Hepatic stellate cell (primary cell): Measurements from ENCODE around the gene GRID2.
A peak's percentile ranks its signal among the peaks of the same experiment; 100 is the strongest.
"Not testable (repeated sequence)": the region's sequence is repeated elsewhere in the genome, so short reads cannot be mapped to it uniquely, and the experiment has no call there.

Experiments used
- DNase-seq: peaks from one replicate; pipeline ENCODE4 v3.0.0; 2011; ENCODE audit warnings: low spot score

Gene GRID2

DNA sequence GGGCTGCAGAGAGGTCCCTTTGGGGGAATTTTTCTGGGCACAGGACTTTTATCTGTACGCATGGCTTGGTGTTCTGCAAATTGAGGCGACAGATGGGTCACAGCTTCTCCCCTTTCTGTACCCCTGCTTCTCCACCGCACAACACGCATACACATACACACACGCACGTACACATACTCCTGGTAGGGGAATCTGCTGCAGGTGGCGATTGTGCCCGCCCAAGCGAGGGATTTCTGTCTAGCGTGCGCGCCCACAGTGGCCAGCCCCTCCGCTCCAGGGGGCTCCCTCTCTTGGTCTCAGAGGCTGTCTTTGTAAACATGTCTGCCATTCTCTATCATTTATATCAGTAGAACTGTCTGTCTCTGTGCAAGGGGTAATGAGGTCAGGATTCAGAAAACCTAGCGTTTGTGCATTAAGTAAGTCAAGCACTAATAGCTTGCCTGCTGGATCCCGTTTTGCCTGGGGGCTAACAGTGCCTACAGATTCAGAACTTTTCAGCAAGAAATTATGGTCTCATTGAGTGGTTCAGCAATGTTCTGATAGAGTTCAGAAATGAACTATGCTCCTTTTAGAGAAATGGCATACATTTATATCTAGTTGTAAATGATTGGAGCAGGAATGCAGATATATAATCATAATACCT lies 2.2 kb downstream of the GRID2 start:
- peak; percentile 5 for DNase-seq

DNA sequence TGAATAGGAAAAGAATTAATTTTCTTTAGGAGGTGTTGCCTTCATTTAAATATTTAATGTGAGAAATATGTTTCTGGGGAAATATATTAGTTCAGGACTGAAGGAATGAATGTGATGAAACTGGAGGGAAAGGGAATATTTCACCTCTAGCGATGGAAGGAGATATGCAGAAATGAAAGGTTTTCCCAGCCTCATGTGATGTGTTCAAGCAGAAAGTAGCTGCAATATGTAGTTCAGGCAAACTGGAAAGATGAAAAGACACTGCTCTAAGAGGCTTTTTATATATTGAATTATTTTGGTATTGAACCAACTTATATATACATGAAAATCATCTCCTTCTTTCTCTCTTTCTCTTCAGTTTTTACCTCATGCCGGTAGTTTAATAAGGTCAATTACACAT lies 3.4 kb downstream of the GRID2 start:
- no peak for DNase-seq

DNA sequence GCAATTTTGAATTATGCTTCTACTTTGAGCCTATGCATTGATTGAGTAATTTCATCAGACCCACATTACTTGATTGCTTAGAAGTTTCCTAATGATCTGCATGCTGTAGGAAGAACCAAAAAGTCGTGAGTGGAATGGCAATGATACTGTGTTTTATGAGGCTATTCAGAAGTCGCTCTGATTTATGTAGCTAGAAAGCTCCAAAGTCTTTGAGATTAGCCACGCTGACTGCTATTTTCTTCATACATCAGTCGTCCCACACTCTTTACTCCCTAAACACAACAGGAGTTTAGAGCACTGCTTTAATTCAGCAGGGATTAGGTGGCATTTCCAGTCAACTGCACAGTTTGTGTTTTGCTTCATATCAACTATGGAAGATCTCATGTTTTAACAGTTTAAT lies 4.1 kb downstream of the GRID2 start:
- no peak for DNase-seq

DNA sequence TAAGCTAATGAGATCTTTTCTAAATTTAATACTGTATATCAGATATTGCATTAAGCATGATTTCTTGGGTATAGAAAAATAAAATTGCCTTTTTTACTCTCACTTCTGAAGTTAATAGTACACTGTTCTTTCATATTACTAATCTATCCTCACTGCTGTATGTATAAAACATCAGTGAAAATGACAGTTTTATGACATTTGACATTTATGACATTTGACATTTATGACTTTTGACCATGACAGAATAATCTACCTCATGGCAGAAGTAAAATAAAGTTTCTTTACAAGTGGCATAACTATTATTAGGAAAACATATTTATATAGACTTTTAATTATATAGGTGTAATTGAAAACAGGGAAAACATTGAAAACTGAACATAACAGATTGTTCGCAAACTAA lies 13.3 kb downstream of the GRID2 start:
- no peak for DNase-seq

DNA sequence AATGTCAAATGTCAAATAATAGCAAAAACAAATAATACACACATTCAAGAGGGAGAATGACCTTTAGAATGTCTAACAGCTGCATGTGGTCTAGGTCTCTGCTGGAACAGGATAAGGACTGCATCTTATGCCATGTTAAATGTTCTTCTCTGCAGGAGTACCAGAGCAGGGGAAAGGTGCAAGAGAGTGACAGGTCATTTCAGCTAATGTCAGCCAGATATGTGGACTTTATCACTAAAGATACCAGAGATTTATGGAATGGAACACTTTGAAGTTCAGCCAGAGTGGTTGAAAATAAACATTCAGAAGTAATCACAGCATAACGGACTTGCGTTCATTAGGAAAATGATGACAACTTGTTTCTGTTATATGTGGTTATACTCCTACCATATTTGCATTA lies 24.3 kb downstream of the GRID2 start:
- no peak for DNase-seq

DNA sequence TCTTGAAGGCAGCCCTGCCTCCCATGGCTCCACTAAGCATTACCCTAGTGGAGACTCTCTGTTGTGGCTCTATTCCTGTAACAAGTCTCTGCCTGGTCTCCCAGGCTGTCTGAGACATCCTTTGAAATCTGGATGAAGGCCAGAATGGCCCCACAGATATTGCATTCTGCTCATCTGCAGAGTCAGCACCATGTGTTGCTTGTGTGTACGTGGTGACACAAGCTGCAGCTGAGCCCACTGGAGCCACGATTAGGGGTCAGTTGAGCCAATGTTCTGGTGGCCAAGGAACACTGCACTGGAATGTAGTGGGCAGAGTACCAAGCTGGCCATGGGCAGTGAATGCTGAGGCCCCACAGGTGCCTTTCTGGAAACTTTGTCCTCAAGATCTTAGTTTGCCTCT lies 29.2 kb downstream of the GRID2 start:
- DNase-seq: no peak

DNA sequence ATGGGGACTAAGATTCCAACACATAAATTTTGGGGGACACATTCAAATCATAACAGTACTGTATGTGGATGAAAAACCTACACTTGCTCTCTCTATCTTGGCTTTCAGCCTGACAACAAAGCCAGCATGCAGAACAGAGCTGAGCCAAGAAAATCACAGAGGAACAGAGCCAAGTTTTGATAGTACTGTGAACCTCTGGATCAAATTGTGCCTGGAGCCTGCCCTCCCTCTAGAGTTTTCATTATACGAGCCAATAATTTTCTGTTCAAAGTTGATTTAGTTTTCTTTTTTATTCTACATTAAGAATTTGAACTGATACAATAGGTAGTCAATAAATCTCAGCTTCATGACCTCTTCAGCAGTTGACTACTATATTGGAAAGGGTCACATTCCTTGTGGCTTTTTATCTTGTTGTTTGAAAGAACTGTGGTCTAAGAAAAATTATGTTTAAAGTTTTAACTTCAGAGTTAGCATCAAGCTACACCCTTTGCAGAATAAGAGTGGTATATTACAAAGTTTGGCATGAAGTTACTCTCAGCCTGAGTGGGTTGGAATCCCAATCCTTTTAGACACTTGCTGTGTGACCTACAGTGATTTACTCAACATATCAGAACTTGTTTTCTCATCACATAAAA lies 31.1 kb downstream of the GRID2 start:
- no peak for DNase-seq

DNA sequence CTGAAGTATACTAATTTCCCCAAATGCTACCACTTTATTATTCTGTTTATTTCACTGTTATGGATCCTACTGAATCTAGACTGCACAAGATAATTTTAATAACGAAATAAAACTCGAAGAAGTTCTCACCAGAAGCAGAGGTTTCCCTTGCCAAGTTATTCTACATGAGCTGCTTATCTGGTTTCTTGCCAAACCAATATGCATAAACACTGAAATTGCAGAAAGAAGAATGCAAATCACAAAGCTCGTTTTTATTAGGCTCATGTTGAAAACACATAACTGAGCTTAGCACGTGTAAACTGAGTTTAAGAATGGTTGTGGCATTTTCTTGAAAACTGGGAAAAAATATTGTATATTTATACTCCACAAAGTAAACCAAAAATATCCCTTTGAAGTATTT lies 35.9 kb downstream of the GRID2 start:
- DNase-seq: no peak

DNA sequence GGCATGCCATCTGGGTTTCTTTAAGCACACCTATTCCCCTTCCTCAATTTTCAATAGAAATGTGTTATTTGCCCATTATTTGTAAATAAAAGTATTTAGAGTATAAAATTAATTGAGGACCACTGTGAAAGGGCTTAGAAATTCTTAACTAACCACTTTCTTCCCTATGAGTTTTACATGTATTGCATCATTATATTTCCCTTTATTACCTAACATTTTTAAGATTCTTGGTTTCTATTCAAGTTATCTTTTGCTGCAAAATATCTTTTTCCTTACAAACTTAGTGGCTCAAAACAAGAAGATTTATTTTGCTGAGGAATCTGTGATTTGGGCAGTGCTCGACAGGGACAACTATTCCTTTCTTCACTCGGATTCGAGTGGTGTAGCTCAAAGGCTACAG lies 40.5 kb downstream of the GRID2 start:
- no peak for DNase-seq

DNA sequence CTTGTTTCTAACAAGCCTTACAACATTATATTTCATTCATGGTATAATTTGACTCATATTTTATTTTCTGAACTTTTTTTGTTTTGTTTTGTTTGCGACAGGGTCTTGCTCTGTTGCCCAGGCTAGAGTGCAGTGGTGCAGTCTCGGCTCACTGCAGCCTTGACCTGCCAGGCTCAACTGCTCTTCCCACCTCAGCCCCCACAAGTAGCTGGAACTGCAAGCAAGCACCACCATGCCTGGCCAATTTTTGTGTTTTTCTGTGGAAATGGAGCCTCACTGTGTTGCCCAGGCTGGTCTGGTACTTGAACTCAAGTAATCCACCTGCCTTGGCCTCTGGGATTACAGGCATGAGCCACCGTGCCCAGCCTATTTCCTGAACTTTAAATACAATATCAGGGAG lies 42.5 kb downstream of the GRID2 start:
- no peak for DNase-seq

DNA sequence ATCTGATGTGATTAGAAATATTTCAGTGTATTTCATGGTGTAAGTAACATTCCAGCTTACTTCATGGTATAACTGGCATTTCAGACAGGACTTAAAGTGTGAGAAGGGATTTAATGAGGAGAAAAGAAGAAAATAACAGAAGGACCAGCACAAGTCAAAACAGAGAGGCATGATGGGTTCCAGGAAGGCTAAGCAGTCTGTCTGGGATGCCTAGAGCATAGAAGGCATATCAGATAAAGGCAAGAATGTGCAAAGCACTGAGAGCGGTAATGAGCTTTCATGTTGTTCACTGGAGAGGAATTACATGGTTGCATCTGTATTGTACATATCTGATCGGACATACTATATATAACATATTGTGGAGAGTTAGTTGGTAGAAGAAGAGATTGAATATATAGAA lies 54.2 kb downstream of the GRID2 start:
- no peak for DNase-seq

DNA sequence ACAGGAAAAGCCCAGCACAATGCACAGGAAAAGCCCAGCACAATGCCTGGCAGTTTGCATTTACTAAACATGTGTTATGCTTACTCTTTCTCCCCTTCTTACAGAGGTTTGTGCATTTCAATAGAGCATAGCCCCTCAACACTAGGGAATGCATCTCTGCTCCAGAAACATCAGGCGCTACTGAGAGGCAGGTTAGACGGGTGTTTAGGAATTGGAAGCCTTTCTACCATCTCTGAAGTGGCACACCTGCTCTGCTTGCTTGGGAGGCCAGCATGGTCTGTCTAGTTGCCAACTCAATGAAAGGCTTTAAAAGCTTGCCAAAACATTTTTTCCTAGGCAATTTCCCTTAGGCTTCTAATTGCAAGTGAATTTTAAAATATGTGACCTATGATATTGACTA lies 55.7 kb downstream of the GRID2 start:
- no peak for DNase-seq

DNA sequence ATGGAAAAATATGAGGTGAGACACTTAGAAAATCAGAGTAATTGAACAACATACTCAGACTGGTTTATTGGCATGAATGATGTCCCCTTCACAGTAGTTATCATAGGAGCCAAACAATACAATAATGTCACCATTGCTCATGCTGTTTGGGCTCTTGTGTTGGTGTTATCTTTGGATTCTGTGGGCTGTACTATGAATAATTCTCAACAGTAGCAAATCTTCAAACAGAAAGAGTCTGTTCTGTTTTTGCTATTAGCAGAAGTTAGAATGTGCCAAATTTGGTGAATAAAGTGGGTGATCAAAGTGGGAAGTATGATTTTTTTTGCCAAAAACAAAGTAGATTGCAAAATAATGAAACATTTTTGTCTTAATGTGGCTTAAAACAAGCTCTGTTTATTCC lies 58.3 kb downstream of the GRID2 start:
- DNase-seq: no peak

DNA sequence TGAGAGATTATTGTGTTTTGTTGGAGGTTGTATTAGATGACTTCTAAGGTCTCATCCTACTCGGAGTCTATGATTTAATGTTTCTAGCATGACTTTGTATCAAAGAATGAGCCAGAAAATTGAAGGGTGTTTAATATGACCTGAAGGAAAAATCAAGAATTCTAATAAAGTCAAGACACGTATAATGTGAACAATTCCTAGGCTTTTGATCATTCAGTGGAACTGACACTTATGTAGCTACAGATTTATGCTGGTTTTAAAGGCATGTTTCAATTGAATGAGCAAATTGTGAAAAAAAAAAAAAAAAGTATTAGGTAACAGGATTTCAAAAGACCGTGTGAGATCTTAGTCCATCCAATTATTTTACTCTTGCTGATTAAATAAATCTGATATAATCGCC lies 64.9 kb downstream of the GRID2 start:
- no peak for DNase-seq

DNA sequence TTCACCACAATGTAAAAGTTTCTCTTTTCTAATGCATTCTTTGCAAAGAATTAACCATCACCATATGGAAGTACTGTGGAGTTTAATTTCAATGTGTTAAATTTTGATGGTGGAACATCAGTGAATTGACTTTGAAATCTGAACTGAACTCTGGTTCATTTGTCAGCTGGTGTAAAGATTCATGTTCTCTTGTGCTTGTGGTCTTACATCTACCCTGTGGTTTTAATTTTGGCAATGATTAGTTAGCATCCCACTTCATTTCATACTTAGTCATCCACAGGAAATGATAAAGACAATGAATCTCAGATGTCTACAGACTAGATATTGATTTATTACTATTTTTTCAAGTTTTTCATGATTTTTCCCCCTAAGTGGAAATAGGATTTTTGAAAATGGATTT lies 77.8 kb downstream of the GRID2 start:
- no peak for DNase-seq

DNA sequence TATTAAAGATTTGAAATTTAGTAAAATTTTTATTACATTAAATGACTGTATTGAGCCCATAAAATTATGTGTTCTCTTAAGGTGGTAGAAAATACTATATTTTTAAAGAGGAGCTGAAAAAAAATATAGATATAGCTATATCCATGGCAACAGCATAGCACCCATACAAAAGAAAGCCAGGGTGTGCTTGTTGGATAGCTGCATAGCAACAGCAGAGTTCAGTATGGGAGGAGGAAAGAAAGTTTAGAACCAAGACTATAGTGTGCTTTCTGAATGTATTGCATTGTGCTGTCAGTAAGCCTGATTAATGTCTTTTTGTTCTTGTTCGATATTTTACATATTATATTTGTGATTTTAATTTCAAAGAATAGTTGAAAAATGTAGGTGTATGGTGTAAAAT lies 78.4 kb downstream of the GRID2 start:
- no peak for DNase-seq

DNA sequence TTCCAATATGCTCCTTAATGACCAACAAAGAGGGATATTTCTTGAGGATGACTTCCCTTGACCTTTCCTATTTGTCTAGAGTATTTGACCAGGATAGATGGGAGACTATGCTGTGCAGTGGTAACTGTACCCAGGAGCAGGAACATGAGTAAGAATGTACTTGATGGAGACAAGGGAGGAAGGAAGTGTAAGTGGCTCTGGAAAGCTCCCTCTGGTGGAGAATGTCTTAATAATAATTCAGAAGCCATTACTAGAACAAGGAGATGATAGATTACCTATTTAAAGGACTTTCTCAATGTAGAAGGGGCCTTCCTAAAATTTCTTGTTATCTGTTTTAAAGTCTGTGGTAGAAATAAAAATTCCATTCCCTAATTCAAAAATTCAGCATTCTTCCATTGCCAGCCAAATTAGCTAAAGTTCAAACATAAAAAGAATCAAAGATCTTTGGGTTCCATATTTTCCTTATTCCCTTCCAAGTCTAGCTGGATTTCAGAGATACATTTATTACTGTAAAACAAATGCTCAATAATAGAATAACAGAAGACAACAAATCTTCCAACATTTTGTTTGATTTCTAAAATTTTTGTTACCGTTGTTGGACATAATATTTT lies 83.8 kb downstream of the GRID2 start:
- peak; percentile 4 for DNase-seq

DNA sequence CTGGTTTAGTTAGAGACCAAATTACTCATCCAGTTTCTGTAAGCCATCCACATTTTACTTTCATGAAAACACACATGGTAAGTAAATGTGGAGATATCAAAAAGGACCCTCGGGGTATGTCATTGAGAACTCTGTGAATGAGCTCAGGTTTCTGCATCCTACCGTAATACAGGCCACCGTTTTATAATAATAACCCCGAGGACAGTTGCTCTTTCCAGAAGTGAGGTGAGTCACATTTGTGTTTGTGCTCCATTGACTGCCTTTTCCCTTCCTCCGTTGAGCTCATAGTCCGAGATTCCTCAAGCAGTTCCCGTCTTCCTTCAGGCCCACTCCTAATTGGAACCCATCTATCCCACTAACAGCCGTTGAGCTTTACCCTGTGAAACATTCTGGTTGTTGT lies 95.3 kb downstream of the GRID2 start:
- DNase-seq: no peak

DNA sequence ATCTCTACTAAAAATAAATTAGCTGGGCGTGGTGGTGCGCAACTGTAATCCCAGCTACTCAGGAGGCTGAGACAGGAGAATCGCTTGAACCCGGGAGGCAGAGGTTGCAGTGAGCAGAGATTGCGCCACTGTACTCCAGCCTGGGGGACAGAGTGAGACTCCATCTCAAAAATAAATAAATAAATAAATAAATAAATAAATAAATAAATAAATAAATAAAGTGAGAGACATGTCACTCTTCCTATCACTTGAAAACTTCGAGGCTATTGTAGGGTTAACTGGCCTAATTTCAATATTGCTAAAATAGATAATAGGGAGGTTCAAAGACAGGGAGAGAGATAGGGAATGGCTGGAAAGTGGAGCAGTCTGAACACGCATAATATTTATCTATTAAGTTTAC lies 99.8 kb downstream of the GRID2 start:
- DNase-seq: not testable (repeated sequence)

DNA sequence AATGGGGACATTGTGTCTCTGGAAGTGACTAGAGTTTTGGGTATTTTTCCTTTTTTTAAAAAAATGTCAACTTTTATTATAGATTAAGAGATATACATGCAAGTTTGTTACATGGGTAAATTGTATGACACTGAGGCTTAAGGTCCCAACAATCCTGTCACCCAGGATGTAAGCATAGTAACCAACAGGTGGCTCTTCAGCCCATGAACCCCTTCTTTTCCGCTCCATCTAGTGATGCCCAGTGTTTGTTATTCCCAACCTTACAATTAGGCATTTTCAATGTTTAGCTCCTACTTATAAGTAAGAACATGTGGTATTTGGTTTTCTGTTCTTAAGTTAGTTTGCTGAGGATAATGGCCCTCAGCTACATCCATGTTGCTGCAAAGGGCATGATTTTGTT lies 102.7 kb downstream of the GRID2 start:
- DNase-seq: no peak

DNA sequence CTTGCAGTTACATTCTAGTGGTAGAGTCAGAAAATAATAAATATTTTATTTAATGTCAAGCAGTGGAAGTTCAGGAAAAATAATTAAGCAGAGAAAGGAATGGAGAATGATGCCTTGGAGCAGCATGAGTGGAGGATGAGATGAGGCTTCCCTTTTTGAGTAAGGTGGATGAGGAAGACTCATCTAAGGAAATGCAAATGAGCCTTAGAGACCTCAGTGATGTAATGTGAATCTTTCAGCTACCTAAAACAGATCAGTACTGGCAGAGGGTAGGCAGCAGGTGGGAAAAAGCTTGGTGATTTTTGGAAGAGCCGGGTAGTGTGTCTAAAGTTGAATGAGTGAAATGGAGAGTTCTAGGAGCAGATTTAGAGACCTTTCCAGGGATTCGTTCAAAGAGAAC lies 118.2 kb downstream of the GRID2 start:
- no peak for DNase-seq

DNA sequence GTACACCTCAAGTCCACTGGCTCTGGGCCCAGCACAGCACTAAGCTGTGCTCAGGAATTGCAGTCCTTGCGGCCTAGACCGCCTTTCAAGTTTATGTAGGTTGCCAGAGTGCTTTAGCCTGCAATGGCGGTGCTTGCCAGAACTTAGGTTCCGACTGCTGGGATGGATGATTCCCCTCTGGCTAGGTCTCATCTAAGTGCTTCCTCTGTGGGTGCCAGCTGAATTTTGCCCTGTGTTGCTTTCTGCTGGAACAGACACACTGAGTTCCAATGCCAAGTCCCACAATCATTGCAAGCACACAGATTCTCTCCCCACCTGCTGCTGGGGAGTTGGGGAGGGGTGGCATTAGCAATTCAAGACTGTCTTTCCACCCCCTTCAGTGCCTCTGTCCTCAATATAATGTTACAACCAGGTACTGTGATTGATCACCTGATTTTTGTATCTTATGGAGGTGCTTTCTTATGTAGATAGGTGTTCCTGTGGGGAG lies 129.5 kb downstream of the GRID2 start:
- no peak for DNase-seq

DNA sequence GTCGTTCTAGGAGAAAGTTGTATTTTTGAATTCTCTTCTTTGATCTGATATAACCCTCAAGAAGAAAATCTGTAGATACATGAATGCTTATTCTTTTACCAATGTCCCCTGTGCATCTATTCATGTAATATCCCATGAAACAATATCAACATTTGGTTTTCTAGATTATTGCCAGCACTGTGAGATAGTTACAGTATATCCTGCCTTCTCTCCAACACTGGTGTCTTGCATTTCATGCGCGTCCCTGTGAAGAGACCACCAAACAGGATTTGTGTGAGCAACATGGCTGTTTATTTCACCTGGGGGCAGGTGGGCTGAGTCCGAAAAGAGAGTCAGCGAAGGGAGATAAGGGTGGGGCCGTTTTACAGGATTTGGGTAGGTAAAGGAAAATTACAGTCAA lies 135.0 kb downstream of the GRID2 start:
- DNase-seq: not testable (repeated sequence)

DNA sequence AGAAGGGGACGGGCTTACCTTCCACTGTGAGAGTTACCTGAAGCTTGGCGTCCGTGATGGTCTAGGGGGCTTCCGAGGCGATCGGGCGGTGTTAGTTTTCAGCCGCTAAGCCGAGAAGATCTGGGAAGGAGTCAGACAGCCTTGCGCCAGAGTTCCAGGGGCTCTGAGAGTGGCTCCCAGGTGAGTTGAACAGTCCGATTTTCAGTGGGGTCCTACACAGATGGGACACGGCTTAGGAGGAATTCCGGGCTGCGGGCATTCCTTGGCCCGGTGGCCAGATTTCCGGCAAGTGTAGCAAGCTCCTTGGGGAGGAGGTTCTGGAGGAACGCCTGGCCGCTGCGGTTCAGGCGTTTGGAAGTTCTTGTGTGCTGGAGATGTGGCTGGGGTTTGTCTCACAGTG lies 138.4 kb downstream of the GRID2 start:
- DNase-seq: not testable (repeated sequence)
